ENCODE results near the gene CCDC92B. TPM values are rescaled to one million over a fixed set of nuclear protein-coding genes. Genes with fewer than 3 reads are reported as not detected.

The CCDC92B gene
- total RNA-seq, 1 donor from 2014 or later = 0.48 TPM

DNA sequence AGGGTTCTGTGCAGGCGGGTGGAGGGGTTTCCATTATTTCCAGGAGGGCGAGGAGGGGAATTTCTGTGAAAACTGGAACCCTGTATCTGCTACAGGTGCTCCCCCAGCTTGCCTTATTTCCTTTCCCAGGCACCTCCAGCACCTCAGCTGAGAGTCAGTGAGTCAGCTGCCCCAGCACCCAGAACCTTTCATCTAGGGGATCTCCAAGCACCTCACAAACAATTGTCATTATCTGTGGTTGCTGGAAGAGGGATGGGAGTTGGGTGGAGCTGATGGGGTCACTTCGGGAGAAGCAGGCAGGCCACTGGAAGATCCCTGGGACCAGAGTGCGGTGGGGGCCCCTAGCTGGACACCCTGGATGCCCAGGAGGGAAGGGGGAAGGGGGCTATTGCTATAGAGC is 27.8 kb downstream of the CCDC92B start:
- no peak for DNase-seq (ENCODE audit: low spot score)

DNA sequence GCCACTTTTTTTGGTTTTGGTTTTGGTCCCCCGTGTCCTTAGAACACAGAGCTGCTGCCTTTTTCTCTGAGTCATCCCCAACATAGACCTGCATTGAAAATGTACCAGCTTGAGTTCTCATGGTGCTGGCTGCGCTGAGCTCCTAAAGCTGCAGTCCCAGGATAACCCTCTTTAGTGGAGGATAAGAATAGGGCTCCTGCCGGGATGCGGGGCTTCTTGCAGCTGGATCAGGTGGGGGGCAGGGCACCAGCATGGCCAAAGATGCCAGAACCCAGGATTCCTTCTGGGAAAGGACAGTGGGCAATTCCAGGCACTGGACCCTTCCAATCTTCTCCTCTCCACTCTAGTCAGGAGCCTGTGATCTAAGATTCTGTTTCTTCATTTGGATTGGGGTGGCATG is 29.6 kb downstream of the CCDC92B start:
- DNase-seq (ENCODE audit: low spot score) = no peak

DNA sequence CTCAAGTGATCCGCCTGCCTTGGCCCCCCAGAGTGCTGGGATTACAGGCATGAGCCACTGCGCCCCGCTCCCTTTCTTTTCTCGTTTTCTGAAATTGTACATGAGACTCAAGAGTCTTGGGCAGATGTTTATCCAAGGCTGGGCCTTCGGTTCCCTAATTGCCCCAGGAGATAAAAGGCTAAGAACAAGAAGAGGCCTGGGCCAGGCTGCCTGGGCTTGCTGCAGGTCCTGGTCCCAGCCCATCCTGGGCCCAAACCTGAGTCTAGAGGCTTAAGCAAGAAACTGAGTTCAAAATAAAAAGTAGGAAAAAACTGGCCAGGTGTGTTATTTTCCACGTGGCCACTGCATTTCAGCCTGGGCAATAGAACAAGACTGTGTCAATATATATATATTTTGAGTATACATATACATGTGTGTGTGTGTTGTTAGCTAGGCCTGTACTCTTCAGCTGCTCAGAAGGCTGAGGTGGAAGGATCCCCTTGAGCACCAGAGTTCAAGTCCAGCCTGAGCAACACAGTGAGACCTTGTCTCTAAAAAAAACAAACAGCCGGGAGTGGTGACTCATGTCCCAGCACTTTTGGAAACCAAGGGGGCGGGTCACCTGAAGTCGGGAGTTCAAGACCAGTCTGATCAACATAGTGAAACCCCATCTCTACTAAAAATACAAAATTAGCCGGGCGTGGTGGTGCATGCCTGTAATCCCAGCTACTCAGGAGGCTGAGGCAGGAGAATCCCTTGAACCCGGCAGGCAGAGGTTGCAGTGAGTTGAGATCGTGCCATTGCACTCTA is 31.1 kb downstream of the CCDC92B start:
- no peak for DNase-seq (ENCODE audit: low spot score)

DNA sequence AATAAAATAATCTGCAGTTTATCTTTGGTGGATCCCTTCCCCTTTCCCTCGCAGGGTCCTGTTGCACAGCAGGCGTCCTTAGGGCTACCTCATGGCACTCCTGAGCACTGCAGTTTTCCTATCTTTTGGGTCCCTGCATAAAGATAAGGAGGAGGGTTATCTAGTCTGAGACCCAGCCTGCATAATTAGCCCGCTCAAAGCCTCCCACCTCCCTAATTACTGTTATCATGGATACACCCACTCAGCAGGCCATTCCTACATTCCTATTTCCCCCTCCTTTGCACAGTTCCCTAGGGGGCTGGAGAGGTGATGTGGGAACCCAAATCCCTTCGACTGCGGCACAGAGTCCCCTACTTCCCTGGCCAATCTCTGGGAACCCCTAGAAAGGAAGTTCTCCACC is 32.8 kb downstream of the CCDC92B start:
- no peak for DNase-seq (ENCODE audit: low spot score)

DNA sequence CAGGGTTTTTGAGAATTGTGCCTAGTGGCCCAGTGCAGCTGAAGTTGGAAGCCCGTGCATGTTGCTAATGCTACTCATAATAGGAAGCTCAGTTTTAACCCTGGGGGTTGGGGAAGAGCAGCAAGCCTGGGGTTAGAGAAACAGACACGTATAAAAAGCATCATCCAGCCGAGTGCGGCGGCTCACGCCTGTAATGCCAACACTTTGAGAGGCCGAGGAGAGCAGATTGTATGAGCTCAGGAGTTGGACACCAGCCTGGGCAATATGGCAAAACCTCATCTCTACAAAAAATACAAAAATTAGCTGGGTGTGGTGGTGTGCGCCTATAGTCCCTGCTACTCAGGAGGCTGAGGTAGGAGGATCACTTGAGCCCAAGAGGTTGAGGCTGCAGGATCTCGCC is 35.6 kb downstream of the CCDC92B start:
- no peak for DNase-seq (ENCODE audit: low spot score)

DNA sequence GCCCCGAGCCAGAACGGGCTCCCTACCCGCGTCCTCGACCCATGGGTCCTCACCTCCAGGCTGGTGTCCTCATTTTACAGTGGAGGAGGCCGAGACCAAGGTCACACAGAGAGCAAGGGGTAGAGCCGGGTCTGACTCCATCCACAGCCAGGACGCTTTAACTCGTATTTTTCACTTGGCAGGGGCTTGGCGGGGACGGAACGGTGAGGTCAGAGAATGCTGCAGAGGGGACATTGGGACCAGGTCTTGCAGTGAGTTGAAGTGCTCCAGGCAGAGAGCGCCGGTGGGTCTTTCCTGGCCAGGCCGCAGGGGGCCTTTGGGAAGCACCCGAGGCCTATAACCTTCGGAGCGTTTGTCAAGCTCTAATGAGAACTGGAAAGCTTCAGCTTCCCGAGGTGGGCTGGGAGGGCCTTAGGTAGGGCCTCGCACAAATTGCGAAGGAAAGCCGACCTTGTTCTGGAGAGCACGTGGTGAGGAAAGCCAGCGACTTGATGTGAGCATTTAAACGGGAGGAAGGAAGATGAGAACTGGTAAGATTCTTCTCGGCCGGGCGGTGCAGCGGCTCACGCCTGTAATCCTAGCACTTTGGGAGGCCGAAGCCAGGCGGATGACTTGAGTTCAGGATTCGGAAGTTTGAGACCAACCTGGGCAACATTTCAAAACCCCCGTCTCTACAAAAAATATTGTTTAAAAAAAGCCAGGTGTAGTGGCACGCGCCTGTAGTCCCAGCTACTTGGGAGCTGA is 37.0 kb downstream of the CCDC92B start:
- DNase-seq (ENCODE audit: low spot score) = no peak

DNA sequence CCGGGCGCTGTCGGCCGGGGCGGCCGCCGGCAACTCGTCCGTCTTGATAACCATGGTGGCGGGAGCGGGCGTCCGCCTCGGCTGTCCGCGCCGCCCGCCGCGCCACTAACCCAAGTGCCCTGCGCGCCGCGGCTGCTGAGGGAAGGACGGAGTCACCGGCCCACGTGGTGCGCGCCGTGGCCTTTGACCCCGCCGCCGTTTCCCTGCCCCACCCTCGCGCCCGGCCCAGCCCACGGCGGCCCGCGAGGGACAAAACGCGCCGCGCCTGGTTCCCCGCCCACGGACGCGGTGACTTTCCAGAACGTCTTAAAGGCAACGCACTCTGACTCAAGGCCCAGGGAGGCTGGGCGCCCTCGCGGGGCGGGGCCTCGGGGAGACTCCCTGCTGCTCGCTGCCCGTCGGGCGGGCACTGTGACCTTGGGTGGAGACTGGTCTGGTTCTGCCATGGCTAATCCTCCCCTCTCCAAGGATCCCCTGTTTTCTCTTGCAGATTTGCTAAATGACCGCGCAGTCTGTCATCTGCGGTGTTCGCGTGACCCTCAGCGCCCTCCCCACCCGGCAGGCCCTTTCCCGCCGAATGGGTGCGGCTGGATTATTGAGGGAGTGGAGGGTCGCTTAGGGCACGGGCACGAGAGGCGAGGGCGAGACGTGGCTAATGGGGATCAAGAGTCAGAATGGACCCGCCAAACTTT is 37.7 kb downstream of the CCDC92B start, which contains the start of gene CLUH:
CLUH (minus strand) TSS at position 157 of the 692 bp plus-strand sequence; CDS start at position 54, 103 bp downstream.
- DNase-seq (ENCODE audit: low spot score) = peak; percentile 98

- DNase-seq (ENCODE audit: low spot score) = no peak
Observed at GRCh38 chr17:2710803-2711607, 38.4 kb downstream of the CCDC92B start.

DNA sequence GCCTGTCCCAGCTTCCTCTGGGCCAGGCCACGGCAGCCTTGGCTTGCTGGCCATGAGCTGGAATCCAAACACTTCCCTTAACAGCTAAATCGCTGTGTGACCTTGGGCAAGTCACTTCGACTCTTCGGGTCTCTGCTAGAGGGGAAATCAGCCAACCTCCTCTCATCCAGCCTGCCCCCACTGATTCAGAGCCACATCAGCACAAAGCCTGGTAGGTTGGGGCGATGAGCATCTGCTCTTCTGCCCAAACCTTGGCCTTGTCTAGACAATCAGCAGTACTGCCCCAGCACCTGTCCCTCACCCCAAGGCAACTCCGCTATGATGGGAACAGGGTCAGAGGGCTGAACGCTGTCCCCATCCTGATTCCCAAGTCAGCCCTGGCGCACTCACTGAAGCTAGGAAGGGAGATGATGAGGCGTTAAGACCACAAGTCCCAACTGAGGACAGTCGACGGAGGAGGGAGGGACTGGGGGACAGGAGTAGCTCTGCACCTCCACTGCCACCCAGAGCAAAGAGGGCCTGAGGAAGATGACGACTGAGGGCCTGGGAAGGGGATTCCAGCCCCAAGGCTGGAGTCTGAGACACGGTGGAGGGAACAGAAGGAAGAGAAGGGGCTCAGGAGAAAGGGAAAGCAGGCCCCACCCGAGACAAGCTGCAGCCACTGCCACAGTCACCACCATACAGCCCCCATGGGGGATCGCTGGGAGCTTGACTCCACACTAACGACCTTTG is 39.2 kb downstream of the CCDC92B start:
- DNase-seq (ENCODE audit: low spot score) = no peak

GRCh38 chr17:2709183-2709661 is 40.2 kb downstream of the CCDC92B start:
- peak; percentile 63 for DNase-seq (ENCODE audit: low spot score)

GRCh38 chr17:2708585-2709182 is 40.8 kb downstream of the CCDC92B start:
- DNase-seq (ENCODE audit: low spot score) = no peak

DNA sequence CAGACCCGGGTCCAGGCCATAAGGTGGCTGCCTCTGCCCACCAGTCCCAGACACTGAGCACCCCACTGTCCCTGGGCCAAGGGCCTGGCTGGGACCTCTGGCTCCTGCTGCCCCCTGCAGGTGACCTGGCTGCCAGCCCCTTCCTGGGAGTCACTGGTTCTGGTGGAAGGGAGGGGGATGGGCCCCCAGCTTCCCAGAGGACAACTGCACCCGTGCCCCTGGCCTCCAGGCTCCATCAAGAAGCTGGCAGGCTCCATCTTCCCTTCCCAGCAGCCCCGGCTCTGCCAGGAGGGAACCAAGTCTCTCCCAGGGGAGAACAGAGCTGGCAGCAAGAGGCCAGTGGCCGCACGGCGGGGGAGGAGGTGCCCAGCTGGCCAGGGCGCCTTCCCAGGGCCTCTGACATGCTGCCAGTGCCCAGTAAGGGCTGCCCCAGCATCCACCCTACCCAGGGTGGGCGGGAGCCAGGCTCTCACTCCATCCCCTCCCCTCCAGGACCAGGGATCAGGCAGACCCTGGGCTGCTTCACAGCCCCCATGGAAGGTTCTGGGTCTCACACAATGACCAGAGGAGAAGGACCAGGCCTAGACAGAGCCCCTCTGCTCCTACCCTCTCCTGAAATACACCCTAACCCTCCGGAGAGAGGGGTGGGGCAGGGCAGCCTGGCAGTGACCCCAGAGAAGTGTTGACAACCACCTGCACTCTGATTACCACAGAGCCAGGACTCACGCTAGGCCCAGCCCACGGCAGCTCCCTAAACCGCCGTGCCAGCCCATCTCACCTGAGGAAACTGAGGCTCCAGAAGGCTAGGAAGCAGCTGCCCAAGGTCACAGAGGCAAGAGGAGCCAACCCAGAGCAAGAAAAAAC is 41.5 kb downstream of the CCDC92B start:
- no peak for DNase-seq (ENCODE audit: low spot score)

DNA sequence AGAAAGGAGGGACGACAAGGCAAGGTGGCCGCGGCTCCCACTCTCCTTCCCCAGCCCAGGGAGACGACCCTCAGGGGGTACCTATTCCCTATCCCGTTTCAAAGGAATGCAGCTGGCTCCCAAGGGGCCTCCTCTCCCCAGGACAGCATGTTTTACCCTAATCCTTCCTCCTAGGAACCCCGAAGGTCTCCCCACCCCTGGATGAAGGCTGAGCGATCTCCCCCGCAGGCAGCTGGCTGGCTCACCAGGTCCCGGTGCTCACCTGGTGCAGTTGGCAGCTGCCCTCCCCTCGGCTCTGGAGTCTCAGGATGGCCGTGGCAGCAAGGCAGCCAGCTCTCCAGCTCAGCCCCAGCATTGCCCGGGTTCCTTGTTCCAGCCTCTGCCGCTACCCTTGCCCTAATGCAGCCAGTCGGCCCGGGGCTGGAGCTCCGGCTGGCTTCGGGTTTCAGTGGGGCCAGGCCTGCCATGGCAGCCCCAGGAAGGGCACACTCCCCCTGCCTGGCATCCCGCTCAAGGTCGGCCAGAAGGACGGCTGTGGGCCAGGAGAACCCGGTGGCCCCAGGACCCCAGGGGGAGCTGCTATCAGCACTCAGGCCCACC is 42.4 kb downstream of the CCDC92B start:
- DNase-seq (ENCODE audit: low spot score) = no peak

DNA sequence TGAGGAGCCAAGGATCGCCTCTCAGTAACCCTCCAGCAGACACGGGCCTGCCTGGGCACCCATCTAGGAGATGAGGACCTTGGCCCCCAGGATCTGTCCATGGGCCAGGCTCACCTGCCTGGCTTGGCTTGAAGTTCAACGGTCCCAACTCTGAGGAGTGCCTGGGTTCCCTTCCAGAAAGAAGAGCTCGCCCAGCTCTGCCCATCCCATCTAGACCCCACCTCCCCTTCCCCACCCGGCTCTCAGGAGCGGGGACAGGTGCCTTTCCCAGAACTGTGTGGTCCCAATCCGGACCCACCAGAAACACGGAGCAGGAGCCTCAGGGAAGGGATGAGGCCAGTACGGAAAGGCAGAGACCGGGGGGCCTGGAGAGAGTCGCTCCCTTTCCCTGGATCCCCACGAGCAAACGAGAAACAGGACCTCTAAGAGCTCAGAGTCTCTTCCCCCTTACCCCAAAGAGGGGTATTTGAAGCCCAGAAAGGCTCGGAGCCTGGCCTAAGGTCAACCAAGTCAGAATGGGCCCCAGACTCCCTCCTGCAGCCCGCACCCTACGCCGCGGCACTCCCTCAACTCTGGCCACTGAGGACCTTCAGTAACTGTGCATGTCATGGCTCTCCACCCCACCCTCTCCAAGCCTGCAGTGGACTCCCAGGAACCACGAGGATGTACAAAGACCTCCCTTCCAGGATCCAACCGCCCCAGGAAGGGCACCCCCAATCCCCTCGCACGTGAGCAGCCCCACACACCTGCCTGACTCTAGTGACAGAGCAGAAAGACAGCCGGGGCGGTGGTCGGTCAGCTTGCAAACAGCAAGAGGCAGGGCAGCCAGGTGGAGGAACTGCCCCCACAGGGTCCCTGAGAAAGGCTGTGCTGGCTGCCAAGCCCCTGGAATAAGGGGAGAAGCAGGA is 43.3 kb downstream of the CCDC92B start:
- DNase-seq (ENCODE audit: low spot score) = no peak

DNA sequence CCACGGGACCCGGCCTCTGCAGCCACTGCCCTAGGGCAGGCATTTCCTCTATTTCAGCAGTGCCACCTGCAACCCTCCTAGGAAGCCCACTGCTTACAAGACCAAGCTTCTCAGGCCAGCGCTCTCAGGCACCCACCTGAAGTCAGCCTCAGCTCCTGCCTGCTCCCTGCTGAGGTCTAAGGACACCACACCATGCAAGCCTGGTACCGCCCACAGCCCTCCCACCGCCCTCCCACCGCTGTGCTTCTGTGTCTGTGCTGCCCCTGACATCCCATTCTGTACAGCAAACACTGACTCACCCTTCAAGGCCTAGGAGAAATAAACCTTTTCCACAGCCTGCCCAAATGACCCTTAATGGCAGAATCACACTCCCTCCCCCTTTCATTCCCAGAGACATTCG is 44.2 kb downstream of the CCDC92B start:
- DNase-seq (ENCODE audit: low spot score) = no peak

- DNase-seq (ENCODE audit: low spot score) = no peak
Observed at GRCh38 chr17:2704890-2705248, 44.6 kb downstream of the CCDC92B start.

- DNase-seq (ENCODE audit: low spot score) = no peak
Observed at GRCh38 chr17:2704031-2704889, 45.2 kb downstream of the CCDC92B start.

All from umbilical cord (tissue), 2 donors.